ENCODE results near the gene CDH23.

The CDH23 gene

DNA sequence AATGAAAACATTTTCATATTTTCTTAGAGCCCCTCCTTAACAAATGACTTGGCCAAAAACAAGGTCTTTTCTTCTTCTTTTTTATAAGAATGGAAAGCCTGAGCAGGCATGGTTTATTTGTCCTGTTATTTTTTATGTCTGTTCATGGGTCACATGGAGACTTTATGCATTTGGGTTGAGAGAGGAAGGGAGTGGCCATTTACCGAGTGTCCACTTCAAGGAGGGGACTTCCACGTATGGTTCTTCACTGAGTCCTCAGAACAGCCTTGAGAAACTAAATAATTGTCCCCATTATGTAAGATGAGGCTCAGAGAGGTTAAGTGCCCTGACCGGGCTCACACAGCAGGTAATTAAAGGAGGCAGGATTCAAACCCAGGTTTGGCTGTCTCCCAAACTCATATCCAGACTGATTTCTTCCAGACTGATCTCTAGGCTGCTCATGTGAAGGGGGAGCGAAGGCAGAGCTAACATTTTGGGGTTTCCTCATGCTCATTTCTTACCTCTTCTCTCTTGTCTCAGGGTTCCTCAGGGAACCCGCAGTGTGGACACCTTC, 82.2 kb downstream of the CDH23 start:
- DNase-seq (ENCODE audit: insufficient read length, low spot score) (no peak), FAIRE-seq (no peak)

DNA sequence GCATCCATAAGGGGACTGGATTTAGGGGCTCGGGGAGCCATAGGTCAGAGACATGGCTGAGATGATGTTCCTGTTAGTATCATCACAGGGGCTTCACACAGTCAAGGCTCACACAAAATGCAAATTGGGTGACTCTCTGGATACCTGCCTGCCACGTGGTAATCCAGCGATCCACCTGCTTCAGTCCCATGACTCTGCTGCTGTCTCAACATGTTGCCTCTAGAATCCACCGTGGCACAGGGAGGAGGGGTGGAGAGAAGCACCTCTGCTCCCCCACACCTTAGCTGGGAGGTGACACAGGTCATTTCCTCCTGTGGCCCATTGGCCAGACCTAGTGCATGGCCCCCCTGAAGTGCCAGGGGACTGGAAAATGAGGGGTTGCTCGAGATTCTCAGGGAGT, 83.1 kb downstream of the CDH23 start:
- FAIRE-seq = no peak
- DNase-seq (ENCODE audit: insufficient read length, low spot score) = no peak

DNA sequence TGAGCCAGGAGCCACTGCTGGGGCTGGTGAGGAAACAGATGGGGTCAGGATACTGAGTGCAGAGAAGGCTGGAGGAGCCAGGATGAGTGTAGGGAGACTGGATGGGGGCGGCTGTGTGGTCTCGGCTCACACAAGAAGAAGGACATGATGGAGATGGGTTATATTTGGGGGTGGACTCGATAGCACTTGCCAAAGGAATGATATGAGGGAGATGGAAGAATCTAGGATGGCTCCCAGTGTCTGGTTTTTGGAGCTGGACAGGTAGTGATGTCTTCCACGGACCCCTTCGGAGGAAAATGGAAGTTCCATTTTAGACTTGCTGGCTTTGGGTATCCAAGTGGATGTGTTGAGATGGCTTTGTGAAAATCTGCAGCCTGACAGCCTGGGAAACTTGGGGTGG, 83.9 kb downstream of the CDH23 start:
- DNase-seq (ENCODE audit: insufficient read length, low spot score) (no peak), FAIRE-seq (no peak)

DNA sequence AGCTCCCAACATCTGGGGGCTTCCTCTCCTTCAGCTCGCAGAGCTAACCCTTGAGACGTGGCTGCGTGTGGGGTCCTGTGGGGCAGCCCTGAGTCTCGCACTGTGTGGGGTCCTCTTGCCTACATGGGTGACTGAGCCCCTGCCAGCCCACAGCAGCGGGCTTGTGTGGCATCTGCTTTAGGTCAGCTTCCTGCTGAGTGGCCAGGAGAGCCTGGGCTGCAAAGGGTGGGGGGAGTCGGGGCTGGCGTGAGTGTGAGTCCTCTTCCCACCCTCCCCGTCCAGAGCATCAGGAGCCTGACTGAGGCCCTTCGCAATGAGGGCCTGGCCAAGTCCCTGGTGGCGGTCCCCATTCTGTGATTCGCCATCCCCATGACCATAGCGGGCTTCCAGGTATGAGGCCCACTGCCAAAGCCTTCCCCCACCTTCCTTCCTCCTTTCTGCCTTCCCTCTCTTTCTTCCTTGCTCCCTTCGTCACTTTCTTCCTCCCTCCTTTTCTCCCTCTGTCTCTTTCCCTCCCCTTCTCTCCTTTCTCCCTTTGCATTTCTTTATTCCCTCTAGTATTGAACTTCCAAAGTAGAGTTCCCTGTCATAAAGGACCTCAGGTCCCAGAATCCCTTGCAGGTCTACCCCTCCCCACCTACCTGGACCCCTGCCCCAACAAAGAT, 85.2 kb downstream of the CDH23 start:
- no peak for DNase-seq (ENCODE audit: insufficient read length, low spot score)

GRCh38 chr10:71482620-71483019, 85.9 kb downstream of the CDH23 start:
- no peak for FAIRE-seq
- DNase-seq (ENCODE audit: insufficient read length, low spot score) = no peak

More for the DNA sequence above, 85.2 kb downstream of the CDH23 start:
- no peak for FAIRE-seq

GRCh38 chr10:71483135-71483534, 86.4 kb downstream of the CDH23 start:
- no peak for DNase-seq (ENCODE audit: insufficient read length, low spot score)
- FAIRE-seq = no peak

GRCh38 chr10:71483885-71484751, 87.4 kb downstream of the CDH23 start:
- FAIRE-seq = no peak
- no peak for DNase-seq (ENCODE audit: insufficient read length, low spot score)

DNA sequence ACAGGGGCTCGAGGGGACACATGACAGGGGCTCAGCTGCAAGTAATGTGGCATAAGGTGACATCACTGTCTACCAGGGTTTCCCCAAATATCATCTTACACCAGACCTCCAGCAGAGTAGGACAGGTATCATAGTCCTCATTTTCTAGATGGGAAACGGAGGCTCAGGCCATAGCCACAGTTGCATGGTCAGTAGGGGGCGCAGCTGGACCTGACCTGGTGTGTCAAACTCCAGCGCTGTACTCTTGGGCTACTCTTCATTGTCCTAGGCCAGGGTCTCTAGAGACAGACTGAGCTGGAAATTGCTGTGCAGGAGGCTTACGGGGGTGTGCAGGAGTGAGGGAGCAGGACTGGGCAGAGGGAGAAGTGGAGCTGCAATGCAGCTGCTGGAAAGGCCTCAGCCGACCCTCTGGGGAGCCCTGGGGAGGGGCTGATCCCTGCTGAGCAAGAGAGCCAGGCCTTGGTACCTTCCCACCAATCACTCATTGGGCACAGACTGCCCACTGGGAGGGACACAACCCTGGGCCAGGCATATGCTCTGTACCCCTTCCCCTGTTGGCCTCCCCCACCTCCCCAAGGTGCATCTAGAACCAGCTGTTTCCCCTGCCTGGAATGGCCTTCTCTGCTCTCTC, 89.9 kb downstream of the CDH23 start:
- FAIRE-seq = no peak

DNA sequence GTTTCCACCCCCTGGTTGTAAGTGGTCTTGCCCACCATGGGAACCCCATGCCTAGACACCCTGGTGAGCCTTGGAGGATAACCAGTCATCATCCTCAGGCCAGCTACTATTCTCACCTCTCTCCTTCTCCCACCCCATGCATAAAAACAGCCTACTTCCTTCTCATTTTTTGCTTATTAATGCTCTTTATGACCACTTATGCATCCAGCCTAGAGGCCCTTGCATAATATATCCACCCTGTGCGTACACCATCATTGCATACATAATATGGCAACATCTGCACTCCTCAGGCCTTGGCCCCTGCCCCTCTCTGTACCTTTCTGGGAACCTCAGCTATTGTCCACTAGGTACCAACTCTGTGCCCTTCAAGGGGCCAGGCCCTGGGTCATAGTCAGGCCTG, 91.0 kb downstream of the CDH23 start:
- DNase-seq (ENCODE audit: insufficient read length, low spot score) (no peak), FAIRE-seq (no peak)

More for the DNA sequence above, 89.9 kb downstream of the CDH23 start:
- peak; percentile 36 for DNase-seq (ENCODE audit: insufficient read length, low spot score)

DNA sequence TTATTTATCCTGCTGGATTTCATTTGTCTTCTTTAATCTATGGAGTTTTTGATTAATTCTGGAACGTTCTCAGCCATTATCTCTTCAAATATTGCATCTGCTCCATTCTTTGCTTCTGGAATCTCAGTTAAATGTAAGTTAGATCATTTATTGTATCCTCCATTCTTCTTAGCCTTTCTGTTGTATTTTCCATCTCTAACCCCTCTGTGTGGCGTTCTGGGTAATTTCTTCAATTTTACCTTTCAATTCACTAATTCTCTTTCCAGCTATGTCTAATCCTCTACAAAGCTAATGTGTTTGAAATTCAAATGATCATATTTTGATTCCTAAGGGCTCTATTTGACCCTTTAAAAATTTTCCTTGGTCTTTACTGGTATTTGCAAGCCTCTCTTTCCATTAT, 92.4 kb downstream of the CDH23 start:
- no peak for FAIRE-seq
- no peak for DNase-seq (ENCODE audit: insufficient read length, low spot score)

DNA sequence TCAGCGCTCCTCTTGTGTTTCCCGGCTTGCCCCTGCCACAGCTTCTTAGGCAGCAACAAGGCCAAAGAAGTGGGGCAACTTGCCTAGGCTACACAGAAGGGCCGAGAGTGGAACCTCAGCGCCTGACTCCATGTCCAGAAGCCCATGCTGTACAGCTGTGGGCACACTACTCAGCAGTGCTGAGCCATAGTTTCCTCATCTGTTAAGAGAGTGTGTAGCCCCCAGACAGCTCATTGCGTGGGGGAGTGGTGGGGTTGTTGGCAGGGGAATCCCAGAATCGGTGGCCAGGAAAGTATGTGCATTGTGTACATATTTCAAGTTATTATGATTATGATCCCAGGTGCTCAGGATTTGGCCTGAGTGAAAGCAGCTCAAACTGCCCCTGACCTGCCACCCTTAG, 96.2 kb downstream of the CDH23 start:
- DNase-seq (ENCODE audit: insufficient read length, low spot score) (no peak), FAIRE-seq (no peak)

GRCh38 chr10:71493741-71494140, 97.0 kb downstream of the CDH23 start:
- DNase-seq (ENCODE audit: insufficient read length, low spot score) (no peak), FAIRE-seq (no peak)

- no peak for DNase-seq (ENCODE audit: insufficient read length, low spot score)
- FAIRE-seq = no peak
These were observed 97.8 kb downstream of the CDH23 start for GRCh38 chr10:71494476-71494875.

GRCh38 chr10:71494980-71495381, 98.3 kb downstream of the CDH23 start:
- FAIRE-seq (no peak), DNase-seq (ENCODE audit: insufficient read length, low spot score) (no peak)

DNA sequence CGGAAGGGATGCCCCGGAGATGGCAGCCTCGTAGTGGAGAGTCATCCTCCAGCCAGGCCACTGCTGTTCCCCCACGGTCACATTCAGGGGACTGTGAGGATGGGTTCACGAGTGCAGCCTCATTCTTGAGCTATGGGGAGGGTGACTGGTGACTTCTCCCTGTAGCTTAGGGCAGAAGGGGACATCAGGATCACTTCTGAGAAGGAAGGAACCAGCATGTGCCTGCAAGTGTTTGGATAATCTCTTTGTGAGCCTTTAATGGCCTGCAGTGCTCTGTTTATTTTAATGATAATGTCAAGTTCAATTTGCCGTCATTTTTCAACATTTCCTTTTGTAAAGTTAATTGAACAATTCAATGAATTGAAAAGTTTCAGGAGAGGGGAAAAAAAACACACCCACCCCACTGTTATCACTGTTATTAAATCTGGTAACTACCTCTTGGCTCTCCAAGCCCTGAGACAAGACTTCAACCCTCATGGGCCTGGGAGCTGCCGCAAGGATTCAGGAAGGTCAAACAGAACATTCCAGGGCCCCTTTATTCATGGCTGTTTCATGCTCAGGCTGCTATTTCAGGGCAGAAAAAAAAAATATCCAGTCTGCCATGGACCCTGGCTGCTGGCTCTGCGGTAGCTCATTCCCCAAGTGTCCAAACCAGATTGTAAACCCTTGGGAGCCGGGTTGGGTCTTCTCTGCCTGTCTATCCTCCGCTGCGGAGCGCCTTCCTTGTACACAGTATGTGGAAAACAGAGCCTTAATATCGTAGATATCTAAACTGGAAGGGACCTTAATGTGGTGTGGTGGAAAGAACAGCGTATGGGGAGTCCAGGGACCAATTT, 100.4 kb downstream of the CDH23 start:
- DNase-seq (ENCODE audit: insufficient read length, low spot score) (no peak), FAIRE-seq (no peak)

DNA sequence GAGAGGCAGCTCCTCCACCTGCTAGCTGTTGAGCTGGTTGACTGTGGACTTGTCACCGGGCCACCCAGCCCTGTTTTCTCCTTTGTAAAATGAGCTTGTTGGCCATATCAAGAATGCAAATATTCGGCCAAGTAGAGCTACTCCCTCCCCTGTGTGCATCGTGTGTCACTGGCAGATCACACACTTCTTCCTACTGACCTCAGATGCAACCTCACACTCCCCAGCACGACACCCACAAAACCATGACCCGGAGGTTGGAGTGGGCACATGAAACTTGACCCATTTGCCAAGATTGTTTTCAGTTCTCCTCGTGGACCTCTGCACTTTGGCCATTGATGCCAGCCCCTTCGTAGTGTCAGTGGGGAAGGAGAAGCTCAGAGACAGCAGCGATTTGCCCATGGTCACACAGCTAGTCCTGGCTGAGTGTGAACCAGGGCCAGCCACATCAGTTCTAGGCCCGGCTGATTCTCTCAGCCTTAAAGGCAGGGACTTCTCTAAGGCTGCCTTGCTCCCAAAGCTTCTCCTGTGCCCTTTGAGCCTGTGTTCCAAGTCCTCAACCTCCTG, 101.1 kb downstream of the CDH23 start:
- FAIRE-seq (no peak), DNase-seq (ENCODE audit: insufficient read length, low spot score) (no peak)

DNA sequence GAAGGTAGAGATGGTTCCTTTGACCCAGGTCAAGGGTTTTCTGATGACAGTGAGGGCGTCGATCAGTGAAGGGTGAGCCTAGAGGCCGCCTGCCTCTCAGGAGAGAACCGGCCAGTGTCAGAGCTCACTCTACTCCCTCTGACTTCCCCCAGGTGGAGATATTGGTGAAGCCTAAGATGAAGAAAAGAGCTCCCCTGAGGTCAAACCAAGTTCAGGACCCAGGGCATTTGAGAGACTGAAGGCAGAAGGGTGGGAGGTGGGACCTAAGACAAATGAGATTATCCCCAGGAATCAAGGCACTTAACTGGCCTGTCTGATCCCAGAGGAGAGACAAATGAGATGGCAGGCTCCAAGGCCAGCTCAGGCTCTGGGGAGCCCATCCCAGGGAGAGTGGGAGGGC, 104.7 kb downstream of the CDH23 start:
- FAIRE-seq (no peak), DNase-seq (ENCODE audit: insufficient read length, low spot score) (no peak)

DNA sequence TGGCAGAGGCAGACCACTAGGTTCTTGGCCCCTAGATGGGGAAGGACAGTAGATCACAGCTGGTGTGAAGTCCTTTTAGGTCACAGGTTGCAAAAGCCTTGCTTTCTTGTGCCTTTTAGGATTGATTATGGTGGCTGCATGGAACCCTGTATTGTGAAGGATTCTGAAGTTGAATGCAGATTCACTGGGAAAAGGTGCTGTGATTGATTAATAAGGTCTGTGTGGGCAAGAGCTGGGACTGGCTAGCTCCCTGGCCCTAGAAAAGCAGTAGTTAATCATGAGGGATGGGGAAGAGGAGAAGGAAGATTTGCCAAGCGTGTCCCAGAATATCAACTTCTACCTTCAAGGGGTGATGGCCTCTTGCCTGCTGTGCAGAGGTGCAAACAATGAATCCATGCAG, 105.5 kb downstream of the CDH23 start:
- DNase-seq (ENCODE audit: insufficient read length, low spot score) = no peak
- no peak for FAIRE-seq

DNA sequence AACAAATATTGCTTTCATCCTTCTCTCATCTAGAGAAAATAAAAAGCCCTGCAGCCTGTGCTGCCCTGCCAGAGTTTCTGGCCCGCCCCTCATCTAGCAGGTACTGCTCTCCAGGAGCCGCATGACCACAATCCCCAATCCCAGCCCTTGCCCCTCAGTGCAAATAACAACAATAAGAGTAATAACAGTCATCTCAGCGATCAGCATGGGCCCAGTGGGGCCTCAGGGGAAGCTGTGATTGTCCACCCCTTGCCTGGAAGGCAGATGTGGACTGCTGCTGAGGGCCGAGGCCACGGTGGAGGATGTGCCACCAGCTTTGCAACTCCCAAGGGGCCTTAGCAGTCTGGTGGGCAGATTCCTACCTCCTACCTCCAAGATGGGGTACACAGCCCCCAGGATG, 106.1 kb downstream of the CDH23 start:
- FAIRE-seq (no peak), DNase-seq (ENCODE audit: insufficient read length, low spot score) (no peak)

GRCh38 chr10:71504168-71504567, 107.4 kb downstream of the CDH23 start:
- DNase-seq (ENCODE audit: insufficient read length, low spot score) (no peak), FAIRE-seq (no peak)
